HCT116 (cell line): ENCODE results near the gene WDR93. TPM values are rescaled to one million over a fixed set of nuclear protein-coding genes. Genes with fewer than 3 reads are reported as not detected.

Experiments used
- ATAC-seq: fragments of 200-7000 bp; cut with Tn5 transposase; 2 replicates; pipeline ENCODE4 v1.9.1; 2020; ENCODE audit warnings: mild to moderate bottlenecking, moderate library complexity
- BruUV-seq: library from RNA; stranded (reverse); fragments of 400-500 nt; replicated peaks from 2 replicates; lab custom pipeline; 2021; lab: Mats Ljungman, UMichigan
- CTCF ChIA-PET: fragments of 300-600 bp; sonication (Branson Sonifier 250); formaldehyde crosslinking; loops from one replicate; lab custom pipeline; 2021; ENCODE audit warnings: antibody characterized with exemption; lab: Charles Lee
- POLR2A ChIA-PET: fragments of 300-600, 350-600 bp; sonication (Branson Sonifier 250); formaldehyde crosslinking; loops from one replicate; lab custom pipeline; 2021; ENCODE audit warnings: antibody characterized with exemption; lab: Charles Lee
- RAD21 ChIA-PET, 2 experiments: fragments of 300-600 bp; sonication (Branson Sonifier 250); formaldehyde crosslinking; loops; one replicate each; lab custom pipeline; 2023; ENCODE audit warnings: low total read pairs in 2 of 2; ENCODE audit not compliant: uncharacterized antibody in 2 of 2, unreplicated experiment in 2 of 2, low non-redundant PET in 1 of 2; lab: Charles Lee
- DNase-seq: peaks from one replicate; pipeline ENCODE4 v3.0.0-alpha.2; 2010; ENCODE audit warnings: low read depth, low spot score
- H2AFZ ChIP-seq: fragments of 200-600 bp; shearing (Covaris generic), sonication (generic); 2 replicates; pipeline ENCODE4 v1.6.1; 2017; ENCODE audit warnings: low read depth, mixed run types, mixed read lengths, antibody characterized with exemption, low read length; ENCODE audit not compliant: poor library complexity, severe bottlenecking
- H3K27ac ChIP-seq: 2 replicates; pipeline ENCODE4 v1.5.1; 2012; ENCODE audit warnings: low read depth, low read length
- H3K27me3 ChIP-seq: fragments of 200-600 bp; sonication (generic); 2 replicates; pipeline ENCODE4 v1.6.1; 2016; ENCODE audit warnings: mixed run types, low read length, mixed read lengths; ENCODE audit not compliant: insufficient read depth
- H3K36me3 ChIP-seq, 2 experiments: fragments of 200-500 bp in 1 of 2; fragments of 200-600 bp in 1 of 2; sonication (Bioruptor generic) in 1 of 2; sonication (generic) in 1 of 2; 2 replicates each; pipeline versions ENCODE4 v1.5.1 to v1.6.1; 2014 to 2016; ENCODE audit warnings: low read length in 2 of 2, inconsistent platforms in 1 of 2, mixed read lengths in 1 of 2, mixed run types in 1 of 2; ENCODE audit not compliant: insufficient read depth in 2 of 2, control insufficient read depth in 1 of 2
- H3K4me1 ChIP-seq, 2 experiments: fragments of 200-600 bp in 1 of 2; sonication (generic) in 1 of 2; 2 replicates each; pipeline versions ENCODE4 v1.5.1 to v1.6.1; 2012 to 2017; ENCODE audit warnings: low read length in 2 of 2, inconsistent platforms in 1 of 2, mild to moderate bottlenecking in 1 of 2, mixed read lengths in 1 of 2, mixed run types in 1 of 2, moderate library complexity in 1 of 2; ENCODE audit not compliant: insufficient read depth in 2 of 2, control insufficient read depth in 1 of 2
- H3K4me2 ChIP-seq: fragments of 200-600 bp; sonication (generic); 2 replicates; pipeline ENCODE4 v1.6.1; 2017; ENCODE audit warnings: mixed run types, low read length, mixed read lengths
- H3K4me3 ChIP-seq, 2 experiments: fragments of 200-600 bp in 1 of 2; sonication (generic) in 1 of 2; replicated peaks in 1 of 2; 2 replicates each; pipeline ENCODE4 v1.5.1; 2011 to 2016; ENCODE audit warnings: low read length in 2 of 2, control low read depth in 1 of 2, low read depth in 1 of 2, mild to moderate bottlenecking in 1 of 2, mixed read lengths in 1 of 2, mixed run types in 1 of 2
- H3K79me2 ChIP-seq: fragments of 200-600 bp; sonication (generic); 2 replicates; pipeline ENCODE4 v1.6.1; 2017; ENCODE audit warnings: mild to moderate bottlenecking, mixed run types, low read length, moderate library complexity, mixed read lengths; ENCODE audit not compliant: insufficient read depth
- H3K9ac ChIP-seq: fragments of 200-600 bp; sonication (generic); 2 replicates; pipeline ENCODE4 v1.6.1; 2016; ENCODE audit warnings: low read length, mixed read lengths
- H3K9me2 ChIP-seq: fragments of 200-600 bp; sonication (generic), shearing (Covaris generic); 2 replicates; pipeline ENCODE4 v1.6.1; 2017; ENCODE audit warnings: mixed run types, mild to moderate bottlenecking, moderate library complexity; ENCODE audit not compliant: insufficient read depth
- H3K9me3 ChIP-seq, 2 experiments: fragments of 200-500 bp in 1 of 2; fragments of 200-600 bp in 1 of 2; sonication (Bioruptor generic) in 1 of 2; sonication (generic) in 1 of 2; 2 replicates each; pipeline ENCODE4 v1.6.1; 2014 to 2017; ENCODE audit warnings: low read length in 2 of 2, mixed read lengths in 2 of 2, inconsistent platforms in 1 of 2, low read depth in 1 of 2, mild to moderate bottlenecking in 1 of 2, mixed run types in 1 of 2, moderate library complexity in 1 of 2; ENCODE audit not compliant: control insufficient read depth in 1 of 2, insufficient read depth in 1 of 2
- H4K20me1 ChIP-seq: fragments of 200-600 bp; sonication (generic), shearing (Covaris generic); 2 replicates; pipeline ENCODE4 v1.6.1; 2017; ENCODE audit warnings: mixed run types, mild to moderate bottlenecking, moderate library complexity; ENCODE audit not compliant: insufficient read depth
- ATF3 ChIP-seq: IDR thresholded peaks from 2 replicates; pipeline ENCODE4 v1.6.1; 2012
- CBX3 ChIP-seq: IDR thresholded peaks from 2 replicates; pipeline ENCODE4 v1.6.1; 2012; ENCODE audit warnings: low read depth
- EGR1 ChIP-seq: IDR thresholded peaks from 2 replicates; pipeline ENCODE4 v1.6.1; 2012; ENCODE audit warnings: low read depth
- ELF1 ChIP-seq: IDR thresholded peaks from 2 replicates; pipeline ENCODE4 v1.6.1; 2012; ENCODE audit warnings: low read depth, borderline replicate concordance
- EZH2 ChIP-seq: fragments of 200-600 bp; sonication (generic); IDR thresholded peaks from 2 replicates; pipeline ENCODE4 v1.6.1; 2017; ENCODE audit warnings: antibody characterized with exemption, mixed run types
- EZH2phosphoT487 ChIP-seq: fragments of 200-600 bp; IDR thresholded peaks from 2 replicates; pipeline ENCODE4 v1.6.1; 2018; ENCODE audit warnings: antibody characterized with exemption, borderline replicate concordance
- FOSL1 ChIP-seq: IDR thresholded peaks from 2 replicates; pipeline ENCODE4 v1.6.1; 2012; ENCODE audit warnings: low read depth
- POLR2A ChIP-seq: IDR thresholded peaks from 2 replicates; pipeline ENCODE4 v1.7.0; 2011; ENCODE audit warnings: borderline replicate concordance; ENCODE audit not compliant: insufficient read depth, insufficient read length; ENCODE audit errors: extremely low read depth
- POLR2AphosphoS5 ChIP-seq: IDR thresholded peaks from 2 replicates; pipeline ENCODE4 v1.6.1; 2011; ENCODE audit warnings: mild to moderate bottlenecking, low read depth, low read length, moderate library complexity
- REST ChIP-seq: IDR thresholded peaks from 2 replicates; pipeline ENCODE4 v1.6.1; 2012; ENCODE audit warnings: low read depth
- SIN3A ChIP-seq: IDR thresholded peaks from 2 replicates; pipeline ENCODE4 v1.6.1; 2012; ENCODE audit warnings: low read depth
- SP1 ChIP-seq: IDR thresholded peaks from 2 replicates; pipeline ENCODE4 v1.6.1; 2012; ENCODE audit warnings: low read depth
- SRF ChIP-seq: IDR thresholded peaks from 2 replicates; pipeline ENCODE4 v1.6.1; 2012; ENCODE audit warnings: low read depth
- TCF7L2 ChIP-seq: IDR thresholded peaks from 2 replicates; pipeline ENCODE4 v1.7.0; 2011; ENCODE audit warnings: borderline replicate concordance, inconsistent platforms; ENCODE audit not compliant: insufficient read depth, insufficient read length; ENCODE audit errors: extremely low read depth
- YY1 ChIP-seq: IDR thresholded peaks from 2 replicates; pipeline ENCODE4 v1.6.1; 2011; ENCODE audit warnings: low read length, low read depth, moderate library complexity, mild to moderate bottlenecking; ENCODE audit not compliant: insufficient replicate concordance; ENCODE audit errors: extremely low read depth
- ZBTB33 ChIP-seq: IDR thresholded peaks from 2 replicates; pipeline ENCODE4 v1.6.1; 2011; ENCODE audit warnings: mild to moderate bottlenecking, low read length, moderate library complexity; ENCODE audit not compliant: insufficient replicate concordance; ENCODE audit errors: extremely low read depth
- ZFX ChIP-seq: fragments of 450-650 bp; IDR thresholded peaks from 2 replicates; pipeline ENCODE4 v1.6.1; 2017
- intact Hi-C: fragments of 100-400 bp; cut with micrococcal nuclease; formaldehyde crosslinking; loops from 2 replicates; pipeline ENCODE4 v1.10.0; 2022
- total RNA-seq: library from RNA; stranded (reverse); gene quantifications from one replicate; pipeline ENCODE4 v1.2.1, GENCODE V29; 2021; ENCODE audit not compliant: unreplicated experiment

Gene WDR93
- total RNA-seq, 1 experiment from 2014 or later, result 0.42 TPM

- Histone ChIP-seq H3K79me2 (no peaks in the 10 kb centered on the region), H3K9ac (no peak overlapping the region), H3K27me3 (no peaks in the 10 kb centered on the region), H3K9me2 (no peaks in the 10 kb centered on the region), H2AFZ (no peak overlapping the region), H3K9me3 (no peaks in the 10 kb centered on the region), H4K20me1 (no peaks in the 10 kb centered on the region), H3K27ac (no peak overlapping the region), H3K4me2 (no peak overlapping the region), H3K4me1 (no peaks in the 10 kb centered on the region), H3K36me3 (no peaks in the 10 kb centered on the region), H3K4me3 (no peak overlapping the region)
- TF ChIP-seq EGR1, result no peak
- TF ChIP-seq FOSL1, result no peak
- no peak for TF ChIP-seq ELF1
- no peak for TF ChIP-seq CBX3
- TF ChIP-seq EZH2phosphoT487, result no peak
- TF ChIP-seq ATF3, result no peak
- no peak for TF ChIP-seq EZH2
- TF ChIP-seq SRF, result no peak
- no peak for TF ChIP-seq SP1
- TF ChIP-seq ZBTB33, result no peak
- TF ChIP-seq POLR2A, result no peak
- TF ChIP-seq TCF7L2, result no peak
- TF ChIP-seq ZFX, result no peak
- TF ChIP-seq YY1, result no peak
- no peak for TF ChIP-seq POLR2AphosphoS5
- TF ChIP-seq REST, result no peak
- no peak for TF ChIP-seq SIN3A
- DNase-seq, result no peak
- ChIA-PET POLR2A (no interaction called here), CTCF (interaction anchor here (1.0 to 1.8 kb wide), 2 partner anchors 9 to 30 kb away, joined by 3 to 10 read pairs; no protein-coding TSS in a partner anchor), RAD21 (no interaction called here)
- no TSS peak for BruUV-seq
- ATAC-seq, result no peak
- intact Hi-C loops, result no loop called here
Measured at GRCh38 chr15:89731275-89731674, 40.7 kb downstream of the WDR93 start.
